22Rv1 (cell line): Measurements from ENCODE around the gene UNC93B1.
"Not testable (repeated sequence)": the region's sequence is repeated elsewhere in the genome, so short reads cannot be mapped to it uniquely, and the experiment has no call there.

ENCODE experiments used
- CTCF ChIP-seq: fragments of 450-650 bp; IDR thresholded peaks from 2 replicates; pipeline ENCODE4 v1.5.1; 2017; ENCODE audit warnings: mild to moderate bottlenecking
- ZFX ChIP-seq: fragments of 450-650 bp; IDR thresholded peaks from 2 replicates; pipeline ENCODE4 v1.6.1; 2017; ENCODE audit warnings: antibody characterized with exemption, borderline replicate concordance

DNA sequence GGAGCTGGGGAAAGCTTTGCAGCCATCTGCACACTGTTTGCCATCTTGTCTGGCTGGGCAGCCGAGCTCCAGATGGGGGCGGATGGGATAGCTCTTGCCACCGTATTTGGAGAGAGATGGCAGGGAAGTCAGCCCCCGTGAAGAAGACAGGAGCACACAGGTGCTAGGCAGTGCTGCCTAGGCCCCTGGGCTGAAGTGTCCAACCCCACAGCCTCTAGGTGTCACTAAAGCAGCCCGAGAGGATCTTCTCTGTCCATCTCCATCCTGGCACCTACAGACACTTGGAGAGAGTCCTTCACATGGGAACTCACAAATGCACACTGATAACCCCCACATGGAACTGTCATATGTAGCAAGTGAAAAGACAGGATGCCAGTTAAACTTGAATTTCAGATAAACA lies 60.5 kb downstream of the UNC93B1 start:
- peak; percentile 24 for TF ChIP-seq CTCF
- not testable (repeated sequence) for TF ChIP-seq ZFX
